ENCODE measurements around the gene MYO5A. TPM values are rescaled to one million over a fixed set of nuclear protein-coding genes. Genes with fewer than 3 reads are reported as not detected.
"Not testable (repeated sequence)": the region's sequence is repeated elsewhere in the genome, so short reads cannot be mapped to it uniquely, and the experiment has no call there.

The MYO5A gene
- total RNA-seq = 10 to 100 TPM; 31.0 to 37.3 TPM
- 15.8 TPM for polyA plus RNA-seq

DNA sequence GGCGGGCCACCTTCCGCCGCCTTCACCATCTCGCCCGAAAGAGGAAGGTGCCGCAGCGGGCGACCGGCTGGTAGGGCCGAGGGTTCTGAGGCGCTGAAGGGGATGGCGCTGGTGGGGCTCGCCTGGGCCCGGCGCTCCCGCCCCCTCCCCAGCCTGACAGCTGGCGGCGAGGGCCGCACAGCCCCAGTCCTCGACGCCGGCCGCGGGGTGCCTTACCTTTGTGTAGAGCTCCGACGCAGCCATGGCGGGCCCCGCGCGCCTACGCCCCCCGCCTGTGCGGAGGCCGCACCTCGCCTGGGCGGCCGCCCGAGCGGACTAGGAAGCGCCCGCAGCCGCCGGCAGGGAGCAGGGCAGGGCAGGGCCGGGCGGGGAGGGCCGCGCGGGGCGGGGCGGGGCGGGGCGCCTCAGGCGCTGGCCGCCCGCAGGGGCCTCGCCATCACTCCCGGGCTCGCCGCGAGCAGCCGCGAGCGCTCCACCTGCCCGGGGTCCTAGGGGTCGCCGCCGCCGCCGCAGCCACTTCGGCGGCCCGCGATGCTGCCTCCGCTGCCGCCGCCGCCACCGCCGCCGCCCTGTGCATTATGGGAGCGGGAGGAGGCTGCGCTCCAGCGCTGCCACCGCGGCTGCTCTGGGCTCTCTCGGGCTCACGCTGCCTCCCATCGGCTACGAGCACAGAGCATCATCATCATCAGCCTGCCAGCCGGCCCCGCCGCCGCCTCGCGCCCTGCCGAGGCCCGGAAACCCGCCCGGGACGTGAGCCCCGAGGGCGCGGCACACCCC is at the start of gene MYO5A:
MYO5A (minus strand) TSS at position 317 of the 777 bp plus-strand sequence; CDS start at position 243, 74 bp downstream.
- Mint-ChIP-seq H3K4me1 (peaks cover 26 to 47% (median 43%) of the 10 kb centered on the region in 3 donors), H3K36me3 (peaks cover 0 to 3% (median 0%) of the 10 kb centered on the region in 3 donors), H3K27ac (peak within 1 kb of the TSS; percentile 89 to 98 (median 96)), H3K27me3 (peaks cover 0 to 2% of the 10 kb centered on the region in 2 donors), H3K9me3 (no peaks in the 10 kb centered on the region), H3K4me3 (peak within 1 kb of the TSS; percentile 94 to 99 (median 96))
- DNase-seq = peak; percentile 71 to 90 (median 82)
- Histone ChIP-seq H3K36me3 (ENCODE audit: insufficient read depth, low read length) (no peaks in the 10 kb centered on the region), H3K27ac (ENCODE audit: low read depth, low read length) (peak within 1 kb of the TSS; percentile 86), H3K27me3 (ENCODE audit: insufficient read depth, low read length, poor library complexity, severe bottlenecking) (no peaks in the 10 kb centered on the region), H3K4me3 (ENCODE audit: low read length) (peak within 1 kb of the TSS; percentile 83), H3K9me3 (ENCODE audit: low read length) (no peaks in the 10 kb centered on the region), H3K4me1 (ENCODE audit: insufficient read depth, low read length) (peaks cover 16% of the 10 kb centered on the region)
- ChIA-PET POLR2A (interaction anchor here (0.7 to 1.3 kb wide), 8 partner anchors 16 to 349 kb away, joined by 3 to 5 read pairs (median 3); no protein-coding TSS in a partner anchor), CTCF (interaction anchor here (0.6 to 1.5 kb wide), 10 partner anchors 17 to 207 kb away, joined by 3 to 4 read pairs (median 3); partner anchors contain the start of gene ATOSA)

DNA sequence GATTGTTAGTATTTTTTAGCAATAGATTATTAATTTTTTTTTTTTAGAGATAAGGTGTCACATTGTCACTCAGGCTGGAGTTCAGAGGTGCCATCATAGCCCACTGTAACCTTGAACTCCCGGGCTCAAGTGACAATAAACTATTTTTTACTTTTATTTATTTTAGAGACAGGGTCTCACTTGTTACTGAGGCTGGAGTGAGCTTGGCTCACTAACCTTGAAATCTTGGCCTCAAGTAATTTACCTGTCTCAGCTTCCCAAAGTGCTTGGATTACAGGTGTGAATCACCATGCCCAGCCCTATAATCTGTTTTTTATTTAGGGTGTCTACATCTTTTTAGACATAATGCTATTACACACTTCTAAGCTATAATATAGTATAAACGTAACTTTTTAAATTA is 48.0 kb upstream of the MYO5A start:
- peaks cover 0 to 22% (median 3%) of the 10 kb centered on the region in 3 donors for H3K36me3 Mint-ChIP-seq
- ChIA-PET CTCF (no interaction called here), POLR2A (interaction anchor here (0.6 to 0.7 kb wide), 2 partner anchors 24 to 52 kb away, joined by 3 to 5 read pairs; no protein-coding TSS in a partner anchor)
- no peaks in the 10 kb centered on the region for H3K4me1 Mint-ChIP-seq
- no peaks in the 10 kb centered on the region for H3K9me3 ChIP-seq (ENCODE audit: low read length)
- H3K27me3 ChIP-seq (ENCODE audit: insufficient read depth, low read length, poor library complexity, severe bottlenecking) = no peaks in the 10 kb centered on the region
- peaks cover 0 to 2% (median 0%) of the 10 kb centered on the region in 5 donors for H3K9me3 Mint-ChIP-seq
- no peak overlapping the region for H3K4me3 ChIP-seq (ENCODE audit: low read length)
- no peaks in the 10 kb centered on the region for H3K4me1 ChIP-seq (ENCODE audit: insufficient read depth, low read length)
- no peaks in the 10 kb centered on the region for H3K36me3 ChIP-seq (ENCODE audit: insufficient read depth, low read length)
- no peaks in the 10 kb centered on the region for H3K27me3 Mint-ChIP-seq
- no peak overlapping the region for H3K27ac Mint-ChIP-seq
- no peak overlapping the region for H3K4me3 Mint-ChIP-seq
- no peak overlapping the region for H3K27ac ChIP-seq (ENCODE audit: low read depth, low read length)
- DNase-seq = no peak

- H3K36me3 ChIP-seq (ENCODE audit: insufficient read depth, low read length); H3K27me3 Mint-ChIP-seq; H3K27ac Mint-ChIP-seq; CTCF ChIA-PET; H3K9me3 ChIP-seq (ENCODE audit: low read length); POLR2A ChIA-PET; H3K4me1 Mint-ChIP-seq; H3K4me3 ChIP-seq (ENCODE audit: low read length); H3K4me3 Mint-ChIP-seq; H3K9me3 Mint-ChIP-seq; H3K27ac ChIP-seq (ENCODE audit: low read depth, low read length); H3K27me3 ChIP-seq (ENCODE audit: insufficient read depth, low read length, poor library complexity, severe bottlenecking); H3K4me1 ChIP-seq (ENCODE audit: insufficient read depth, low read length); DNase-seq: not testable (repeated sequence)
- peaks cover 0 to 12% (median 1%) of the 10 kb centered on the region in 3 donors for H3K36me3 Mint-ChIP-seq
Measured at GRCh38 chr15:52575573-52575972, 46.9 kb upstream of the MYO5A start.

- H3K9me3 Mint-ChIP-seq = peaks cover 0 to 2% (median 0%) of the 10 kb centered on the region in 5 donors
- H3K27ac Mint-ChIP-seq = no peak overlapping the region
- DNase-seq = no peak
- no peaks in the 10 kb centered on the region for H3K27me3 Mint-ChIP-seq
- H3K27ac ChIP-seq (ENCODE audit: low read depth, low read length) = no peak overlapping the region
- no peaks in the 10 kb centered on the region for H3K9me3 ChIP-seq (ENCODE audit: low read length)
- POLR2A ChIA-PET = interaction anchor here (0.6 kb wide), 1 partner anchor 713 kb away, joined by 4 read pairs; no protein-coding TSS in a partner anchor
- H3K4me1 ChIP-seq (ENCODE audit: insufficient read depth, low read length) = no peaks in the 10 kb centered on the region
- CTCF ChIA-PET = no interaction called here
- no peak overlapping the region for H3K4me3 Mint-ChIP-seq
- H3K4me3 ChIP-seq (ENCODE audit: low read length) = no peak overlapping the region
- H3K36me3 Mint-ChIP-seq = peaks cover 0 to 11% (median 1%) of the 10 kb centered on the region in 3 donors
- no peaks in the 10 kb centered on the region for H3K27me3 ChIP-seq (ENCODE audit: insufficient read depth, low read length, poor library complexity, severe bottlenecking)
- H3K36me3 ChIP-seq (ENCODE audit: insufficient read depth, low read length) = no peaks in the 10 kb centered on the region
- H3K4me1 Mint-ChIP-seq = no peaks in the 10 kb centered on the region
Measured at GRCh38 chr15:52575072-52575471, 46.4 kb upstream of the MYO5A start.

GRCh38 chr15:52574623-52575022 is 45.9 kb upstream of the MYO5A start:
- H3K27ac ChIP-seq (ENCODE audit: low read depth, low read length); H3K36me3 Mint-ChIP-seq; H3K4me1 Mint-ChIP-seq; H3K9me3 ChIP-seq (ENCODE audit: low read length); H3K36me3 ChIP-seq (ENCODE audit: insufficient read depth, low read length); H3K4me3 Mint-ChIP-seq; H3K27me3 ChIP-seq (ENCODE audit: insufficient read depth, low read length, poor library complexity, severe bottlenecking); DNase-seq; CTCF ChIA-PET; H3K9me3 Mint-ChIP-seq; H3K4me1 ChIP-seq (ENCODE audit: insufficient read depth, low read length); H3K4me3 ChIP-seq (ENCODE audit: low read length); H3K27me3 Mint-ChIP-seq: not testable (repeated sequence)
- H3K27ac Mint-ChIP-seq = peak overlapping the region in 1 of 8 donors; percentile 19
- POLR2A ChIA-PET = interaction anchor here (0.6 kb wide), 1 partner anchor 713 kb away, joined by 4 read pairs; no protein-coding TSS in a partner anchor

GRCh38 chr15:52568601-52569585 is 40.2 kb upstream of the MYO5A start, which contains the start of gene ARPP19:
Gene ARPP19, minus strand, starts transcription at chr15:52569030. Its CDS starts 138 bp downstream, at chr15:52568892.
- Histone ChIP-seq H3K4me3 (ENCODE audit: low read length) (peak within 1 kb of the TSS; percentile 83), H3K4me1 (ENCODE audit: insufficient read depth, low read length) (peaks cover 27% of the 10 kb centered on the region), H3K36me3 (ENCODE audit: insufficient read depth, low read length) (no peaks in the 10 kb centered on the region), H3K27me3 (ENCODE audit: insufficient read depth, low read length, poor library complexity, severe bottlenecking) (no peaks in the 10 kb centered on the region), H3K27ac (ENCODE audit: low read depth, low read length) (peak within 1 kb of the TSS; percentile 92), H3K9me3 (ENCODE audit: low read length) (no peaks in the 10 kb centered on the region)
- Mint-ChIP-seq H3K4me3 (peak within 1 kb of the TSS; percentile 90 to 100 (median 95)), H3K27me3 (peaks cover 0 to 3% of the 10 kb centered on the region in 2 donors), H3K27ac (peak within 1 kb of the TSS; percentile 96 to 100 (median 100)), H3K9me3 (no peaks in the 10 kb centered on the region), H3K4me1 (peaks cover 36 to 44% (median 42%) of the 10 kb centered on the region in 3 donors), H3K36me3 (peaks cover 0 to 17% (median 0%) of the 10 kb centered on the region in 3 donors)
- ChIA-PET CTCF (interaction anchor here (0.9 to 1.0 kb wide), 4 partner anchors 14 to 237 kb away, joined by 3 to 4 read pairs (median 4); no protein-coding TSS in a partner anchor), POLR2A (interaction anchor here (0.6 kb wide), 1 partner anchor 163 kb away, joined by 4 read pairs; no protein-coding TSS in a partner anchor)
- DNase-seq = peak; percentile 62 to 85 (median 78)

- DNase-seq = peak in 3 of 5 donors; percentile 10 to 67 (median 33)
- Histone ChIP-seq H3K27me3 (ENCODE audit: insufficient read depth, low read length, poor library complexity, severe bottlenecking) (no peaks in the 10 kb centered on the region), H3K27ac (ENCODE audit: low read depth, low read length) (peak overlapping the region; percentile 92), H3K4me1 (ENCODE audit: insufficient read depth, low read length) (peaks cover 33% of the 10 kb centered on the region), H3K9me3 (ENCODE audit: low read length) (no peaks in the 10 kb centered on the region), H3K36me3 (ENCODE audit: insufficient read depth, low read length) (no peaks in the 10 kb centered on the region), H3K4me3 (ENCODE audit: low read length) (peak overlapping the region; percentile 83)
- CTCF ChIA-PET = interaction anchor here (1.0 kb wide), 1 partner anchor 34 kb away, joined by 4 read pairs; no protein-coding TSS in a partner anchor
- Mint-ChIP-seq H3K4me1 (peaks cover 41 to 52% (median 49%) of the 10 kb centered on the region in 3 donors), H3K27me3 (peaks cover 0 to 3% of the 10 kb centered on the region in 2 donors), H3K9me3 (no peaks in the 10 kb centered on the region), H3K36me3 (peaks cover 0 to 21% (median 0%) of the 10 kb centered on the region in 3 donors), H3K4me3 (peak overlapping the region; percentile 90 to 100 (median 95)), H3K27ac (peak overlapping the region; percentile 96 to 100 (median 99))
- POLR2A ChIA-PET = interaction anchor here (0.6 kb wide), 1 partner anchor 163 kb away, joined by 4 read pairs; no protein-coding TSS in a partner anchor
Measured at GRCh38 chr15:52567871-52568600, 39.4 kb upstream of the MYO5A start.
